ENCODE data around the gene ZNF217.
A peak's percentile ranks its signal among the peaks of the same experiment; 100 is the strongest.
"Not testable (repeated sequence)": the region's sequence is repeated elsewhere in the genome, so short reads cannot be mapped to it uniquely, and the experiment has no call there.

ZNF217 gene

GRCh38 chr20:53582251-53582570 lies 11.4 kb downstream of the ZNF217 start:
- DNase-seq (ENCODE audit: low read depth) = no peak

- no peak for DNase-seq (ENCODE audit: low read depth)
Measured at GRCh38 chr20:53581444-53582250, 12.0 kb downstream of the ZNF217 start.

GRCh38 chr20:53580376-53581111 lies 13.1 kb downstream of the ZNF217 start:
- DNase-seq (ENCODE audit: low read depth) = no peak

GRCh38 chr20:53579581-53580375 lies 13.9 kb downstream of the ZNF217 start:
- DNase-seq (ENCODE audit: low read depth) = no peak

- no peak for DNase-seq (ENCODE audit: low read depth)
Measured at GRCh38 chr20:53579266-53579580, 14.4 kb downstream of the ZNF217 start.

- peak; percentile 62 for DNase-seq (ENCODE audit: low read depth)
Measured at GRCh38 chr20:53578492-53579222, 15.0 kb downstream of the ZNF217 start.

GRCh38 chr20:53576586-53577318 lies 16.9 kb downstream of the ZNF217 start:
- DNase-seq (ENCODE audit: low read depth) = no peak

- no peak for DNase-seq (ENCODE audit: low read depth)
Measured at GRCh38 chr20:53576195-53576580, 17.5 kb downstream of the ZNF217 start.

- no peak for DNase-seq (ENCODE audit: low read depth)
Measured at GRCh38 chr20:53575481-53576194, 18.0 kb downstream of the ZNF217 start.

GRCh38 chr20:53574819-53575218 lies 18.8 kb downstream of the ZNF217 start:
- DNase-seq (ENCODE audit: low read depth) = no peak

GRCh38 chr20:53574259-53574789 lies 19.3 kb downstream of the ZNF217 start:
- DNase-seq (ENCODE audit: low read depth) = no peak

- DNase-seq (ENCODE audit: low read depth) = no peak
Measured at GRCh38 chr20:53571555-53572286, 21.9 kb downstream of the ZNF217 start.

GRCh38 chr20:53570446-53571276 lies 23.0 kb downstream of the ZNF217 start:
- no peak for DNase-seq (ENCODE audit: low read depth)

- no peak for DNase-seq (ENCODE audit: low read depth)
Measured at GRCh38 chr20:53569606-53570307, 23.9 kb downstream of the ZNF217 start.

- DNase-seq (ENCODE audit: low read depth) = no peak
Measured at GRCh38 chr20:53569005-53569404, 24.6 kb downstream of the ZNF217 start.

GRCh38 chr20:53568351-53568750 lies 25.3 kb downstream of the ZNF217 start:
- no peak for DNase-seq (ENCODE audit: low read depth)

- no peak for DNase-seq (ENCODE audit: low read depth)
Measured at GRCh38 chr20:53567379-53567917, 26.2 kb downstream of the ZNF217 start.

GRCh38 chr20:53566623-53567022 lies 27.0 kb downstream of the ZNF217 start:
- not testable (repeated sequence) for DNase-seq (ENCODE audit: low read depth)

Data from activated T-cell treated with anti-CD3 and anti-CD28 coated beads for 24 hours (primary cell).